Measurements from ENCODE around the gene ATG10. TPM values are rescaled to one million over a fixed set of nuclear protein-coding genes. Genes with fewer than 3 reads are reported as not detected.
"Not testable (repeated sequence)": the region's sequence is repeated elsewhere in the genome, so short reads cannot be mapped to it uniquely, and the experiment has no call there.

ATG10 gene
- total and polyA plus RNA-seq, 2 of the 8 experiments (the other 6 are each of a cell fraction or from before 2014, with no cell fraction given), result 3.7 to 8.8 TPM

GRCh38 chr5:81983563-81983962 is 11.7 kb downstream of the ATG10 start:
- H4K20me1 ChIP-seq (replicated peaks in 1 of 2; ENCODE audit: control insufficient read depth in 1 of 2, insufficient read depth in 2 of 2, low read length in 2 of 2); FAIRE-seq; CTCF ChIA-PET (ENCODE audit: partially characterized antibody); H3K27ac ChIP-seq (ENCODE audit: low read depth, low read length); H3K23me2 ChIP-seq (ENCODE audit: low read depth, low read length); H2AFZ ChIP-seq (ENCODE audit: low read length); H3K9ac ChIP-seq (replicated peaks in 1 of 4; ENCODE audit: extremely low read depth in 1 of 4, low read depth in 3 of 4, low read length in 3 of 4); H3K79me2 ChIP-seq (ENCODE audit: control insufficient read depth in 1 of 2, insufficient read depth in 2 of 2, low read length in 2 of 2); H3K56ac ChIP-seq (replicated peaks; ENCODE audit: insufficient read length, low read depth, low read length); DNase-seq (ENCODE audit: low read depth in 1 of 2, low spot score in 2 of 2); H2BK15ac ChIP-seq (ENCODE audit: low read length); H4K8ac ChIP-seq (ENCODE audit: extremely low read depth, insufficient read depth, low read length); H3K4me2 ChIP-seq (ENCODE audit: insufficient read depth in 1 of 2, low read depth in 2 of 2, low read length in 2 of 2); H4K5ac ChIP-seq (ENCODE audit: insufficient read length, low read depth, low read length); H4K91ac ChIP-seq (replicated peaks; ENCODE audit: insufficient read length, low read length); H3K4me3 ChIP-seq (ENCODE audit: extremely low read depth in 1 of 4, insufficient read depth in 2 of 4, low read depth in 3 of 4, low read length in 4 of 4); H3K4me1 ChIP-seq (replicated peaks in 1 of 4; ENCODE audit: control insufficient read depth in 3 of 4, insufficient read depth in 4 of 4, low read length in 3 of 4); H3K27me3 ChIP-seq (replicated peaks in 1 of 4; ENCODE audit: control insufficient read depth in 3 of 4, extremely low read depth in 1 of 4, insufficient read depth in 3 of 4, low read length in 3 of 4); H3K18ac ChIP-seq (ENCODE audit: extremely low read depth, low read length); H3K79me1 ChIP-seq (ENCODE audit: low read depth, low read length); H3K14ac ChIP-seq (ENCODE audit: insufficient read length); H2BK12ac ChIP-seq (ENCODE audit: low read depth, low read length); H3K23ac ChIP-seq (ENCODE audit: insufficient read length); H2BK5ac ChIP-seq (ENCODE audit: low read depth, low read length); H2BK20ac ChIP-seq (ENCODE audit: low read length); H3K4ac ChIP-seq (replicated peaks; ENCODE audit: insufficient read length, low read depth, low read length); POLR2A ChIA-PET (ENCODE audit: partially characterized antibody); H2BK120ac ChIP-seq (replicated peaks; ENCODE audit: low read depth, low read length); H2AK5ac ChIP-seq (ENCODE audit: low read depth, low read length): not testable (repeated sequence)
- WGBS, 2 experiments (ENCODE audit: extremely low coverage in 1 of 2, insufficient coverage in 1 of 2, insufficient read length in 1 of 2, insufficient replicate concordance in 2 of 2, low coverage in 1 of 2, low lambda C conversion rate in 2 of 2, missing lambda C conversion rate in 1 of 2), result 86% methylated on average over 11 of the region's 30 CpGs; no CpG with 5 or more reads in 1 of the 2 experiments
- H3K9me3 ChIP-seq (ENCODE audit: insufficient read depth in 2 of 2, low read depth in 1 of 2, low read length in 1 of 2), result peaks cover 0 to 13% of the 10 kb centered on the region in 2 experiments; a peak in 2 of 4 replicates
- peaks cover 0 to 14% (median 0%) of the 10 kb centered on the region in 4 experiments; a peak in 2 of 8 replicates for H3K36me3 ChIP-seq (ENCODE audit: control insufficient read depth in 2 of 4, insufficient read depth in 4 of 4, low read length in 3 of 4)

Measured in H1 (cell line).